GM12878 (cell line): ENCODE measurements around the gene TMEM208.

Source experiments
- CTCF ChIP-seq, 3 experiments: IDR thresholded peaks in 2 of 3; conservative IDR thresholded peaks in 1 of 3; 2 replicates each; pipeline ENCODE4 v1.5.1; 2011; ENCODE audit warnings: low read depth in 3 of 3, low read length in 3 of 3, mild to moderate bottlenecking in 3 of 3, control low read depth in 2 of 3, moderate library complexity in 2 of 3, inconsistent platforms in 1 of 3, mixed read lengths in 1 of 3; ENCODE audit not compliant: control insufficient read depth in 2 of 3, insufficient read depth in 1 of 3; ENCODE audit errors: extremely low read depth in 1 of 3
- PAX5 ChIP-seq: IDR thresholded peaks from 2 replicates; pipeline ENCODE4 v1.6.1; 2011; ENCODE audit warnings: low read depth, low read length, borderline replicate concordance
- SP1 ChIP-seq: IDR thresholded peaks from one replicate; pipeline ENCODE4 v1.6.1; 2011; ENCODE audit warnings: low read depth, low read length

- no peak for TF ChIP-seq CTCF (IDR thresholded peaks at IDR 0.05 in 2 of 3, conservative IDR thresholded peaks at IDR 0.05 in 1 of 3; ENCODE audit: control insufficient read depth in 2 of 3, extremely low read depth in 1 of 3, insufficient read depth in 1 of 3, low read depth in 3 of 3, low read length in 3 of 3)
- no peak for TF ChIP-seq PAX5
- TF ChIP-seq SP1 = no peak
Measured at GRCh38 chr16:67188798-67189197, 38.1 kb upstream of the TMEM208 start.
